Testis (tissue), 3 donors: ENCODE results near the gene GSC2. TPM values are rescaled to one million over a fixed set of nuclear protein-coding genes. Genes with fewer than 3 reads are reported as not detected.

Experiments used
- DNase-seq: peaks from one replicate; pipeline ENCODE4 v3.0.0-alpha.2; 2019
- H3K27ac ChIP-seq, 2 donors: fragments of 200-600 bp; sonication (generic); one replicate each; pipeline ENCODE4 v1.5.1; 2019
- H3K27me3 ChIP-seq: fragments of 200-600 bp; sonication (generic); one replicate; pipeline ENCODE4 v1.5.1; 2019
- H3K36me3 ChIP-seq: fragments of 200-600 bp; sonication (generic); one replicate; pipeline ENCODE4 v1.5.1; 2017; ENCODE audit warnings: low read depth; ENCODE audit errors: missing control alignments
- H3K4me1 ChIP-seq: fragments of 200-600 bp; sonication (generic); one replicate; pipeline ENCODE4 v1.5.1; 2019
- H3K4me3 ChIP-seq, 2 donors: fragments of 200-600 bp; sonication (generic); one replicate each; pipeline ENCODE4 v1.5.1; 2017 to 2019
- H3K9me3 ChIP-seq: fragments of 200-600 bp; sonication (generic); one replicate; pipeline ENCODE4 v1.5.1; 2017
- CTCF ChIP-seq, 3 experiments: fragments of 450-650 bp in 2 of 3; fragments of 200-600 bp in 1 of 3; sonication (generic) in 1 of 3; IDR thresholded peaks; one replicate each; pipeline ENCODE4 v1.5.1; 2016 to 2019; ENCODE audit warnings: antibody characterized with exemption in 3 of 3, mild to moderate bottlenecking in 2 of 3, moderate library complexity in 1 of 3
- POLR2A ChIP-seq: fragments of 450-650 bp; IDR thresholded peaks from one replicate; pipeline ENCODE4 v1.6.1; 2017; ENCODE audit warnings: antibody characterized with exemption, mild to moderate bottlenecking, moderate library complexity
- WGBS, 2 donors: methylation state at CpG; one replicate each; pipeline ENCODE4 v1.1.5; 2018; 5-methylcytosine and 5-hydroxymethylcytosine counted together
- intact Hi-C: fragments of 100-400 bp; cut with DNase I; formaldehyde crosslinking; loops from one replicate; pipeline ENCODE4 v1.15.1; 2023; ENCODE audit warnings: low total_unique reads
- polyA plus RNA-seq: library from polyadenylated mRNA; stranded (reverse); fragments of 350-450 nt; fragmentation: Illumina TruSeq; extraction: RNeasy Lipid Tissue Mini Kit (QIAGEN cat#74804); gene quantifications from one replicate; pipeline ENCODE4 v1.2.3, GENCODE V29; 2014; ENCODE audit warnings: low read depth, low replicate concordance; ENCODE audit not compliant: insufficient read depth
- total RNA-seq, 2 donors: library from RNA; depleted of rRNA; stranded (reverse); fragments of >200 nt; gene quantifications; one replicate each; pipeline ENCODE4 v1.2.3, GENCODE V29; 2016

Gene GSC2
- total and polyA plus RNA-seq, 3 donors from 2014 or later, result 2.3 to 16.0 (median 15.3) TPM

- Histone ChIP-seq H3K27ac (no peak overlapping the region), H3K4me3 (no peak overlapping the region), H3K36me3 (no peaks in the 10 kb centered on the region), H3K27me3 (no peaks in the 10 kb centered on the region), H3K4me1 (peaks cover 42% of the 10 kb centered on the region), H3K9me3 (no peaks in the 10 kb centered on the region)
- no peak for DNase-seq
- intact Hi-C loops, result no loop called here
- TF ChIP-seq CTCF (IDR thresholded peaks at IDR 0.05), result no peak
- no peak for TF ChIP-seq POLR2A
- WGBS, 2 donors, result 71 to 79% methylated on average over 15 to 19 of the region's 21 CpGs
Measured at GRCh38 chr22:19175602-19176174, 25.6 kb upstream of the GSC2 start.

- Histone ChIP-seq H3K36me3 (no peaks in the 10 kb centered on the region), H3K4me3 (no peak overlapping the region), H3K9me3 (no peaks in the 10 kb centered on the region), H3K4me1 (peaks cover 45% of the 10 kb centered on the region), H3K27me3 (no peaks in the 10 kb centered on the region), H3K27ac (no peak overlapping the region)
- DNase-seq, result no peak
- TF ChIP-seq POLR2A (no peak), CTCF (IDR thresholded peaks at IDR 0.05) (no peak)
- intact Hi-C loops, result no loop called here
- 70 to 78% methylated on average over 3 to 7 of the region's 7 CpGs for WGBS, 2 donors
Measured at GRCh38 chr22:19175026-19175601, 25.0 kb upstream of the GSC2 start.

GRCh38 chr22:19174106-19175025 is 24.3 kb upstream of the GSC2 start:
- H3K4me1 ChIP-seq, result peaks cover 42% of the 10 kb centered on the region
- no peaks in the 10 kb centered on the region for H3K9me3 ChIP-seq
- H3K27me3 ChIP-seq, result no peaks in the 10 kb centered on the region
- TF ChIP-seq POLR2A (no peak), CTCF (IDR thresholded peaks at IDR 0.05) (no peak)
- no peak overlapping the region for H3K4me3 ChIP-seq
- 51 to 68% methylated on average over 4 to 14 of the region's 14 CpGs for WGBS, 2 donors
- peak; percentile 38 for DNase-seq
- H3K27ac ChIP-seq, result no peak overlapping the region
- H3K36me3 ChIP-seq, result no peaks in the 10 kb centered on the region
- intact Hi-C loops, result no loop called here

GRCh38 chr22:19173047-19174035 is 23.2 kb upstream of the GSC2 start:
- no peaks in the 10 kb centered on the region for H3K36me3 ChIP-seq
- H3K9me3 ChIP-seq, result no peaks in the 10 kb centered on the region
- TF ChIP-seq CTCF (IDR thresholded peaks at IDR 0.05), result no peak
- no peak for TF ChIP-seq POLR2A
- H3K4me3 ChIP-seq, result no peak overlapping the region
- no peak overlapping the region for H3K27ac ChIP-seq
- peaks cover 42% of the 10 kb centered on the region for H3K4me1 ChIP-seq
- no peaks in the 10 kb centered on the region for H3K27me3 ChIP-seq
- 81 to 87% methylated on average over 16 to 19 of the region's 19 CpGs for WGBS, 2 donors
- intact Hi-C loops, result no loop called here
- no peak for DNase-seq
